HG03520 (cell line): Measurements from ENCODE around the gene CRIP3.
"Not testable (repeated sequence)": the region's sequence is repeated elsewhere in the genome, so short reads cannot be mapped to it uniquely, and the experiment has no call there.

Experiments
- ATAC-seq: cut with Tn5 transposase; IDR thresholded peaks from one replicate; pipeline ENCODE4 v1.9.1; 2021; ENCODE audit warnings: mild to moderate bottlenecking, moderate library complexity; ENCODE audit not compliant: unreplicated experiment

CRIP3 gene, protein sequence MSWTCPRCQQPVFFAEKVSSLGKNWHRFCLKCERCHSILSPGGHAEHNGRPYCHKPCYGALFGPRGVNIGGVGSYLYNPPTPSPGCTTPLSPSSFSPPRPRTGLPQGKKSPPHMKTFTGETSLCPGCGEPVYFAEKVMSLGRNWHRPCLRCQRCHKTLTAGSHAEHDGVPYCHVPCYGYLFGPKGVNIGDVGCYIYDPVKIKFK

GRCh38 chr6:43308101-43308989 is at the start of gene CRIP3:
CRIP3 (minus strand) TSS chr6:43308826; CDS start chr6:43308792, 34 bp downstream.
- no peak for ATAC-seq

DNA sequence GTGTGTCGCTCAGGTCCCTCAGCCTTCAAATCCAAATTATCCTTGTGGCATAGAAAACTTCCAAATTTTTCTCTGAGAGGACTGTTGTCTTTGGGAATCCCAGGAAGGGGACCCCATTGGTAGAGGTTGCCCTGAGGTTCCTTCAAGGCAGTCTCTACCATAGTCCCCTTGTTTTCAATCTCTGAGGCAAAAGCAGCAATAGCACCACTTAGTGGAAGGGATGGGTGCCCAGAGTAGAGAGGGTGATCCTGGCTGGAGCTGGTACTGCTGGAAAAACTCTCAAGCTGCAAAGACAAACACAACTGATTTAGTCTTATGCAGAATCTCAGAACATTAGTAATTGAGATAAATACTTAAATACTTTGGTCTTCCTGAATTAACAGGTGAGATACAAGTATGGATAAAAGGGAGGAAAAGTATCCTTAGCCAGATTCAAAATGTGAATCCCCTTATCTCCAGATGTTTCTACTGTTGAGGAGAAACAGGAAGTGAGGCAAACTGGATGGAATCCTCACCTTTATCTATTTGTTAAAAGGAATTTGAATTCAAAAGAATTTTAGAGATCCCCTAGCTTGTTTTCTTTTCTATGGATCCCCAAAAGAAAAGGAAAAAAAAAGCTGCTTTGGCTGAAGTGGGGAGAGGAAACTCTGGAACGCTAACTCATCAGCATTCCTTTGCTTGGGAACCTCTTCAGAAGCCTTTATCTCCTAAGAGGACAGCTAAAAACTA is 47.4 kb upstream of the CRIP3 start:
- ATAC-seq = no peak

DNA sequence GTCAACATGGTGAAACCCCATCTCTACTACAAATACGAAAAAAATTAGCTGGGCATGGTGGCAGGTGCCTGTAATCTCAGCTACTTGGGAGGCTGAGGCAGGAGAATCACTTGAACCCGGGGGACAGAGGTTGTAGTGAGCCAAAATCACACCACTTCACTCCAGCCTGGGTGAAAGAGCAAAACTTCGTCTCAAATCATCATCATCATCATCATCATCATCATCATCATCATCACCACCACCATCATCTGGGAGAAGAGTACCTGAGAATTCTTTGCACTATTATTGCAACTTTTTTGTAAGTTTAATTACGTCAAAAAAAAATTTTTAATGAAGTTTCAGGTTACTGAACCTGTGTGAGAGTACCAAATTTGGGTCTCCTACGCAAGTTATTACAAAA is 43.3 kb upstream of the CRIP3 start:
- not testable (repeated sequence) for ATAC-seq

- no peak for ATAC-seq
Measured at GRCh38 chr6:43347444-43347843, 38.8 kb upstream of the CRIP3 start.

DNA sequence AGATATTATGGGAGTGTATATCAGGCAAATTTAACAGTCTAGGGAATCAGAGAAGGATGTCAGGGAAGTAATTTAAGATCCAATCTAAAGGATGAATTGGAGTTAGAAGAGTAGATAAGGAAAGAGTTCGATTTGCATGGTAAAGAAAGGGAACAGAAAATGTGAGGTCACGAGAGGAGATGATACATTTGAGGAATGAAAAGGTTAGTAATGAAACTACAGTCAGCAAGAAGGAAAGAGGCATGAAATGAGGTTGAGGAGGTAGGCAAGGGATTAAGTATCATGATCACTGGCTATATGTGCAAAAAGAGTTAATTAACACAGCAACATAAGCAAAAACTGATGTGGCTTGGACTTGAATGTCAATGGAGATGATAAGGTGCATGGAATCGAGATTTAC is 38.4 kb upstream of the CRIP3 start:
- no peak for ATAC-seq

DNA sequence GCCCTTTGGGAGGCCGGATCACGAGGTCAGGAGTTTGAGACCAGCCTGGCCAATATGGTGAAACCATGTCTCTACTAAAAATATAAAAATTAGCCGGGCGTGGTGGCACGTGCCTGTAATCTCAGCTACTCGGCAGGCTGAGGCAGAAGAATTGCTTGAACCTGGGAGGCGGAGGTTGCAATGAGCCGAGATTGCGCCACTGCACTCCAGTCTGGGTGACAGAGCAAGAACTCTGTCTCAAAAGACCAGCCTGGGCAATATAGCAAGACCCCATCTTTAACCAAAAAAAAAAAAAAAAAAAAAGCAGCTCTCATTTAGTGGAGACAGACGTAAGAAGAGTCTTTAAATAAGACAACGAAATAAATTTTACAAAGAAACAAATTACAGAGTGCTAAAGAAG is 37.6 kb upstream of the CRIP3 start:
- ATAC-seq = not testable (repeated sequence)

GRCh38 chr6:43339168-43339567 is 30.5 kb upstream of the CRIP3 start:
- peak; percentile 76 for ATAC-seq

DNA sequence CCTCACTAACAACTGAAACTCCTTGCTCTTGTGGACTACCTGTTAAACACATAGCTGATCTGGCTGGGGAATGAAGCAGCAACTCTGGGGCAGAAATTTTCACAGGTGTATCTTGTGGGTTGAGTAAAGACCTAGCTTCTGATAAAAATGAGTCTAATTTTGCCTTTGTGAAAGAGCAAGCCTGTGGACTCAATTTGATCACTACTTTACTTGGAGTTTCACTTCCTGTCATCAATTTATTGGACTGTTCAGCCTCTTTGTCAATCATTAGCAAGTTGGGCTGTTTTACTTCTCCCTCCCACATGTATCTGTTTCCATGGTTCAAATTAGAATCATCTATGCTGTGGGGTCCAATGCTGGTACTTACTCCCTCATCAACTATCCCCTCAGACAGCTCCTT is 29.6 kb upstream of the CRIP3 start:
- ATAC-seq = no peak

- no peak for ATAC-seq
Measured at GRCh38 chr6:43336382-43336781, 27.8 kb upstream of the CRIP3 start.

GRCh38 chr6:43335469-43335868 is 26.8 kb upstream of the CRIP3 start:
- no peak for ATAC-seq

DNA sequence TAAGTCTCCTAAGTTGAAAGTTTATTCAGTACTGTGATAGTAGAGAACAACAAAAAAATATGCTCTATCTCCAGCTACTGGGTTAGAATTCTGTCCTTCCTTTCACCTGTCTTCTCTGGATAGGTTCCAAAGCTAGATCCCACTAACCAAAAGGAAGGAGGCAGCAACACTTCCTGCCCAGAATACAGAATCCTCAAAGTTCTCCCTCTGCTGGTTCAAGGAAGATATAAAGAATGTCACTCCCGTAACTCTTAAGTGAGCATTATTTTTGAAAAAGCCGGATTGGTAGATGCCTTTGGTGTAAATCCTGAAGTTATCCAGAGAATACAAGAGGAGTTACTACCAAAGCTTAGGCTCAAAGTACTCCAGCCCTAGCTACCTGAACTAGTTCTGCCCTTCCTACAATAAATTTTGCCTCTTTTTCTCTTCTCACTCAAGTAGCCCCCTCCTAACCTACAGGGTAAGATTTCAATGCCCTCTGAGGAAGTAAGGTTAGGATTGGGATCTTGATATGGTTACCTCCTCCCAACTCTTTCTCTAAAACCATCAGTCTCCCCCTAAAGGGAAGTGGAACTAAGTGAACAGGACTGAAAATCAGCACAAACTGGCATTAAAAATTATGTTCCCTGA is 26.0 kb upstream of the CRIP3 start:
- no peak for ATAC-seq

DNA sequence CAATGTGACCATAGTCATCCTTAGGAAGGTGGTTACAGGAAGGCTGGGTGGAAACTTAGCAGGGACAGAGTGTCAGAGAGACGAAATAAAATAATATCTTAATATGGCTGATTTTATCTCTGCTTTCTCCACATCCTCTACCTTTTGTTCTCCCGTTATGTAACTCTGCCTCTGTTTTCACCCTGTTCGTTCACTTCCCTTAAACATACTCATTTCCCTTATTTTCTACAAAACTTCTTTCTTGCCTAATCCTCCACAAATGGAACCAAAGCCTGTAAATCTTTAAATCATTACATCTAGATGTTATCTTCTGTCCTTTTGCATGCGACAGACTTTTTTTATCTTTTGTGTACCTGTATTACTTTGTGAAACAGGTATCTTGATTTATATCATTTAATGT is 23.3 kb upstream of the CRIP3 start:
- no peak for ATAC-seq

GRCh38 chr6:43331470-43331869 is 22.8 kb upstream of the CRIP3 start:
- ATAC-seq = no peak

DNA sequence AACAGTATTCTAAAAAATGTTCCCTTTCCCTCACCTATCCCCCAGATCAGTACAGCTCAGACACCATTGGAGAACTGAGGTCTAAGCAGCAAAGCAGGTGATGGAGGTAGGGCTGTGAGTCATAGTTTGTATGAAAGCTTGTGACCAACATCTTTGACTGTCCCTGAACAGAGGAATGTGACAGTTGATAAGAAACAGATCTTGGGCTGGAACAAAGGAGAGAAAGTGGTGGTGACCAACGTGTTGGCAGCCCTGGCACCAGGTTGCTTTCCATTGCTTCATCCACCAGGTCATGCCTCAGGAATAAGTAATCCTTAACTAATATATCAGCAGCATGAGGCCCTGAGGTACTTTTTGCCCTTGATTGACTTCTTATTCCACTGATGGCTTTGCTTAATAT is 19.9 kb upstream of the CRIP3 start:
- ATAC-seq = no peak

DNA sequence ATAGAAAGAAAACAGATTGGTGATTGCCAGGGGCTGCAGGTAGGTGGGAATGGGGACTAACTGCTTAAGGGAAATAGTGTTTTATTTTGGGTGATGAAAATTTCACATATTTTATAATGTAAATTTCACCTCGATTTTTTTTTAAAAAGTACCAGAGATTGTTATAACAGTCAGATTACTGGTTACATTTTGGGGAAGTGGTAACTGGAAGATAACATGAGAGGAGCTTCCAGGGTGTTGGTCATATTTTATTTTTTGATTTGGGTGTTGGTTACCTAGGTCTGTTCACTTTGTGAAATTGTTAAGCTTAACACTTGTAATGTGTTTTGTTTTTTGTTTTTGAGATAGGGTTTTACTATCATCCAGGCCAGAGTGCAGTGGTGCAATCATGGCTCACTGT is 17.2 kb upstream of the CRIP3 start:
- ATAC-seq = no peak

- no peak for ATAC-seq
Measured at GRCh38 chr6:43318011-43318410, 9.4 kb upstream of the CRIP3 start.

GRCh38 chr6:43313813-43314212 is 5.2 kb upstream of the CRIP3 start:
- no peak for ATAC-seq

DNA sequence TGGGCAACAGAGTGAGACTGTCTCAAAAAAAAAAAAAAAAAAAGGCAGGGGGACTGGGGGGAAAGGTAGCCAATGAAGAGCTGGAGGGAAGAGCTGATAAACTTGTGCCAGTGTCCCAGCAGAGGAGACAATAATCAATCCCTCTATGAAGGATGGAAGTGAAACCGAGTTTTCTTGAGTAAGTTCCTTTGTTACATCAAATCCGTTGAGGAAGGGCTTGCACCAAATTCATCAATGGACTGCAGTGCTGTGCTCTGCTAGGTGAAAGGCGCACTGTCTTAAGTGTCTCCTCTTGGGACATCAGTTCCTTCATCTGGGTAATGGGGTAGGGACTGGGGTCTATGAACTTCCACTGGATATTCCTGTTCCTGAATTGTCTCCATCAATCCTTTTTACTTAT is 3.0 kb upstream of the CRIP3 start:
- no peak for ATAC-seq

DNA sequence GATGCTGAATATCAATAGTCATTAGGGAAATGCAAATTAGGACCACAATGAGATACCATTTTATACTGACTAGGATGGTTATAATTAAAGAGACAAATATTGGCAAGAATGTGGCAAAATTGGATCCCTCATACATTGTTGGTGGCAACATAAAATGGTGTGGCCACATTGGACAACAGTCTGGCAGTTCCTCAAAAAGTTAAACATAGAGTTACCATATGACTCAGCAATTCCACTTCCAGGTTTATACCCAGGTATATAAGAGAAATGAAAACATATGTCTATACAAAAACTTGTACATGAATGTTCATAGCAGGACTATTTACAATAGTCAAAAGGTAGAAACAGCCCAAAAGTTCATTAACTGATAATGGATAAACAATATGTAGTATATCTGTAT is 2.0 kb upstream of the CRIP3 start:
- no peak for ATAC-seq

- ATAC-seq = no peak
Measured at GRCh38 chr6:43310134-43310533, 1.5 kb upstream of the CRIP3 start.

DNA sequence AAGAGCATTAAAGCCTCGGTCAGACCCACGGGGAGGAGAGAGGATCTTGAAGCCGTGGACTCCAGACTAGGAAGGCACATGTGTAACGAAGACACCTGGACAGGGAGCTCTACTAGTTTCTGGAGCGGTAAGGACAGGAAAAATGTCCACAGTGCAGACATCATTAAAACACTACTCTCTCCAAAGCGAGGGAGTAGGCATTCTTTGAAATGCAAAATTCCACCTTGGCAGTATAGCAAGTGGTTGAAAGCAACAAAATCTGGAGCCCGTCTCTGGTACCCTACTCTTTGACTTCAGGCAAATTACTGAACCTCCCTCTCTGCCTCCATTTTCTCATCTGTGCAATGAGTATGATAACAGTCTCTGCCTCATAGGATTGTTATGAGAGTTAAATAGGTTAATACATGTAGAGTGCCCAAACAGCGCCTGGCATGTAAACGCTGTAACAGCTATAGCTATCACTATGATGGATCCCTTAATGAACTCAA is 408 bp upstream of the CRIP3 start:
- no peak for ATAC-seq
